NCI-H524 (cell line): ENCODE results near the gene LYRM9.
"Not testable (repeated sequence)": the region's sequence is repeated elsewhere in the genome, so short reads cannot be mapped to it uniquely, and the experiment has no call there.

Source experiments
- DNase-seq, 2 experiments: peaks; one replicate each; lab custom pipeline; 2025; lab: John Stamatoyannopoulos, UW

Gene LYRM9

GRCh38 chr17:27873746-27874145 is 19.4 kb downstream of the LYRM9 start:
- no peak for DNase-seq

- no peak for DNase-seq
Measured at GRCh38 chr17:27873211-27873610, 20.0 kb downstream of the LYRM9 start.

- DNase-seq: no peak
Measured at GRCh38 chr17:27872776-27873175, 20.4 kb downstream of the LYRM9 start.

GRCh38 chr17:27871407-27871806 is 21.8 kb downstream of the LYRM9 start:
- no peak for DNase-seq

GRCh38 chr17:27870345-27870744 is 22.8 kb downstream of the LYRM9 start:
- no peak for DNase-seq

GRCh38 chr17:27868565-27868964 is 24.6 kb downstream of the LYRM9 start:
- DNase-seq: no peak

GRCh38 chr17:27862840-27863239 is 30.3 kb downstream of the LYRM9 start:
- no peak for DNase-seq

GRCh38 chr17:27862004-27862403 is 31.2 kb downstream of the LYRM9 start:
- DNase-seq: peak in 1 of 2 experiments; percentile 22

GRCh38 chr17:27860971-27861664 is 32.0 kb downstream of the LYRM9 start:
- no peak for DNase-seq

GRCh38 chr17:27858621-27859305 is 34.4 kb downstream of the LYRM9 start:
- DNase-seq: no peak

GRCh38 chr17:27856676-27857432 is 36.3 kb downstream of the LYRM9 start:
- DNase-seq: no peak

- DNase-seq: no peak
Measured at GRCh38 chr17:27855454-27855853, 37.7 kb downstream of the LYRM9 start.

- DNase-seq: no peak
Measured at GRCh38 chr17:27854163-27854562, 39.0 kb downstream of the LYRM9 start.

GRCh38 chr17:27853091-27853490 is 40.1 kb downstream of the LYRM9 start:
- no peak for DNase-seq

GRCh38 chr17:27849474-27850185 is 43.5 kb downstream of the LYRM9 start:
- DNase-seq: no peak

GRCh38 chr17:27848931-27849330 is 44.2 kb downstream of the LYRM9 start:
- peak; percentile 19 to 76 for DNase-seq

- DNase-seq: not testable (repeated sequence)
Measured at GRCh38 chr17:27846808-27847307, 46.3 kb downstream of the LYRM9 start.

GRCh38 chr17:27846042-27846655 is 47.0 kb downstream of the LYRM9 start:
- no peak for DNase-seq

GRCh38 chr17:27845264-27846041 is 47.7 kb downstream of the LYRM9 start:
- no peak for DNase-seq

GRCh38 chr17:27840688-27841087 is 52.5 kb downstream of the LYRM9 start:
- DNase-seq: no peak

GRCh38 chr17:27840406-27840678 is 52.8 kb downstream of the LYRM9 start:
- not testable (repeated sequence) for DNase-seq
